ENCODE measurements around the gene PSMD12. TPM values are rescaled to one million over a fixed set of nuclear protein-coding genes. Genes with fewer than 3 reads are reported as not detected.

The PSMD12 gene
- total RNA-seq, 1 donor from 2014 or later: 31.8 TPM

DNA sequence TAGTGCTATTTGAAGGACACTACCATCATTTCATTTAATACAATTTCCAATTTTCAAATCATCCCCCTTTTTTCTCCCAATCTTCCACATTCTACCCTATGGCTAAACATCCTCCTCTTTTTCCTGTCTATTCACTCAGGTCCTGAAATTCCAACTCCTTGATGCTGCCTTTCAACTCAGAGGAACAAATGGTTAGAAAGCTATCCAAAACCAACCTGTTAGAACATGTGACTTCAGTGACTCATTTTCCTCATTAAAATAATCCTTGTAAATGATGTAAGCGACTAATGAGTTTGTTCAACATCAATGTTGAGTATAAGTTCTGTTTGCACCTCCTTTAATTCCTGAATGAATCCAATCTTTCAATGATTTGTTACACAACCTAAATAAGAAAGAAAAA is 5.5 kb downstream of the PSMD12 start:
- Histone ChIP-seq H3K9me3 (no peaks in the 10 kb centered on the region), H3K27me3 (no peaks in the 10 kb centered on the region), H3K27ac (no peak overlapping the region), H3K4me3 (no peak overlapping the region), H3K4me1 (peaks cover 5 to 24% of the 10 kb centered on the region in 2 donors), H3K36me3 (peaks cover 19 to 23% of the 10 kb centered on the region in 2 donors)
- no peak for DNase-seq (ENCODE audit: low spot score in 2 of 2)
- intact Hi-C loops (cut with DNase I): loop anchor here (10.0 kb wide), 1 partner anchor 116 kb away; the partner anchor contains the start of gene HELZ
- TF ChIP-seq, protein P1, sequence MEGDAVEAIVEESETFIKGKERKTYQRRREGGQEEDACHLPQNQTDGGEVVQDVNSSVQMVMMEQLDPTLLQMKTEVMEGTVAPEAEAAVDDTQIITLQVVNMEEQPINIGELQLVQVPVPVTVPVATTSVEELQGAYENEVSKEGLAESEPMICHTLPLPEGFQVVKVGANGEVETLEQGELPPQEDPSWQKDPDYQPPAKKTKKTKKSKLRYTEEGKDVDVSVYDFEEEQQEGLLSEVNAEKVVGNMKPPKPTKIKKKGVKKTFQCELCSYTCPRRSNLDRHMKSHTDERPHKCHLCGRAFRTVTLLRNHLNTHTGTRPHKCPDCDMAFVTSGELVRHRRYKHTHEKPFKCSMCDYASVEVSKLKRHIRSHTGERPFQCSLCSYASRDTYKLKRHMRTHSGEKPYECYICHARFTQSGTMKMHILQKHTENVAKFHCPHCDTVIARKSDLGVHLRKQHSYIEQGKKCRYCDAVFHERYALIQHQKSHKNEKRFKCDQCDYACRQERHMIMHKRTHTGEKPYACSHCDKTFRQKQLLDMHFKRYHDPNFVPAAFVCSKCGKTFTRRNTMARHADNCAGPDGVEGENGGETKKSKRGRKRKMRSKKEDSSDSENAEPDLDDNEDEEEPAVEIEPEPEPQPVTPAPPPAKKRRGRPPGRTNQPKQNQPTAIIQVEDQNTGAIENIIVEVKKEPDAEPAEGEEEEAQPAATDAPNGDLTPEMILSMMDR (IDR thresholded peaks at IDR 0.05): no peak

DNA sequence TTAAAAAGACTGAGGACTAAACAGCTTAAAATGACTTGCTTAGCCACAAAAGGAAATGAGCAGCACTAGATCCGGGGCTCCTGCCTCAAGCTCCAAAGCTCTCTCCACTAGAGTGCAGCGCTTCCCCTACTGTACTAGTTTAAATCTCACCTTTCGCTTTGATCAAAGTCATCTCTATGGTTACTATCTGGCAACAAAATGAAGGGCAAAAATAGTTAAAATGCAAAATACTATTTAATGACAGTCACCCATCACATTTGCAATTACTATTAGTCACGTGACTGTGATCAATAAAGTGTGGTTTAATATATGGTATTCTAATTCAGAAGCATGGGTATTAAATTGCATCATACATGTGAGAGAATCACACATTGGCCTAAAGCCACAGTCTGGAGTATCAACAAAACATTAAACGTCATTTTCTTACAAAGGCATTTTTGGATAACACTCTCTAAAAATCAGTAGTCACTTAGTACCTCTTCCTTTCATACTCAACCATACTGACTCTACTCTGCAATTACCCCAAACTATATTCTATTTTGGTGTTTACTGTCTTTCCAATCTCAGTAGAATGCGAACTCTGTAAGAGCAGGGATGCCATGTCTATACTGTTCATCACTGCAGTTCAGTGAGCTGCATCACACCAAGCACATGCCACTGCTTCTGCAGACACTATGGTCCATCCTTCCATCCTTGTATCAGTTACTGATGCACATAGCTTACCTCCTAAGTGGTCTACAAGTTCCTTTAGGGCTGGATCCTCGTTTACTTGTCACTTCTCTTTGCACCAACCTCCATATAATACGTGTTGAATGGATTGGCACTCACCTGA is 6.2 kb downstream of the PSMD12 start:
- Histone ChIP-seq H3K4me3 (no peak overlapping the region), H3K9me3 (no peaks in the 10 kb centered on the region), H3K27me3 (no peaks in the 10 kb centered on the region), H3K4me1 (peaks cover 5 to 22% of the 10 kb centered on the region in 2 donors), H3K36me3 (peaks cover 26 to 29% of the 10 kb centered on the region in 2 donors), H3K27ac (no peak overlapping the region)
- DNase-seq (ENCODE audit: low spot score in 2 of 2): no peak
- TF ChIP-seq, protein P1 (IDR thresholded peaks at IDR 0.05): no peak
- intact Hi-C loops (cut with DNase I): loop anchor here (10.0 kb wide), 1 partner anchor 115 kb away; the partner anchor contains the start of gene HELZ

DNA sequence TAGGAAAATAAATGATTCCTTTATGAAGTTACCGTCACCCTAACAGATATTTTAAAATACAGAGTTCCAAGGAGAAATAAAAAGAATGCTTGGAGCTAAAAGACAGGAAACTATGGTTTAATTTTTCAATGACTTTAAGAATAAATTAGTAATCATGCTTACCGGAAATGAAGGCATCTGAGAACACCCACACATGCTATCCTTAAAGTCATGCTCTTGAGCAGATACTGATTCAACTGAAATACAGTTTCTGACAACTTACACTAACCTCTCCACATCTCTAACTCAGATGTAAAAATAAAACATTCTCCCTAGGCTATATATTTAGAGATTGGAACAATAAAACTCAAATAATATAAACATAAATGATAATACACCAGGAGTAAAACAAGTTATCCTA is 7.8 kb downstream of the PSMD12 start:
- intact Hi-C loops (cut with DNase I): no loop called here

DNA sequence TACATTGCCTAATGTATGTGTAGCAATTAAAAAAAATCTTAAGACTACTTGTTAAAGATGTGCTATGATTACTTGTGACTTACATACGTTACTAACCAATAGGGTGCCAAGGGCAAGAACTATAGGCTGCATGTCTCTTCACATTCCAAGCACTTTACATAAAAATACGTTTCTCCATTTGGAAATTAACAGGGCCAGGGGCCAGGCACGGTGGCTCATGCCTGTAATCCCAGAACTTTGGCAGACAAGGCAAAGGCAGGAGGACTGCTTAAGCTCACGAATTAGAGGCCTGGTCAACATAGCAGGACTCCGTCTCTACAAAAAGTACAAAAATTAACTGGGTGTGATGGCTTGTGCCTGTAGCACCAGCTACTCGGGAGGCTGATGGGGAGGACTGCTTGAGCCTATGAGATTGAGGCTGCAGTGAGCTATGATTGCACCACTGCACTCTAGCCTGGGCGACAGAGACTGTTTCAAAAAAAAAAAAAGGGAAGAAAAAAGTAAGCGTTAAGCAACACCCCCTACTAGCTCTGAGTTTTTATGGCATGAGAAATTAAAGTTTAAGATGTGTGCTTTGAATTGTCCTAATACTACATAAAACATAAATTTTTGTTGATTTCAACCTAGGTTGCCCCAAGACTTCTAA is 12.3 kb downstream of the PSMD12 start:
- intact Hi-C loops (cut with DNase I): no loop called here
- Histone ChIP-seq H3K27me3 (no peaks in the 10 kb centered on the region), H3K27ac (no peak overlapping the region), H3K36me3 (peaks cover 53 to 81% of the 10 kb centered on the region in 2 donors), H3K4me1 (no peaks in the 10 kb centered on the region), H3K9me3 (no peaks in the 10 kb centered on the region), H3K4me3 (no peak overlapping the region)
- TF ChIP-seq, protein P1 (IDR thresholded peaks at IDR 0.05): no peak
- DNase-seq (ENCODE audit: low spot score in 2 of 2): no peak

More for the DNA sequence above, 7.8 kb downstream of the PSMD12 start:
- TF ChIP-seq, protein P1 (IDR thresholded peaks at IDR 0.05): no peak
- DNase-seq (ENCODE audit: low spot score in 2 of 2): no peak
- H3K27me3 ChIP-seq: no peaks in the 10 kb centered on the region
- no peak overlapping the region for H3K4me3 ChIP-seq
- H3K9me3 ChIP-seq: no peaks in the 10 kb centered on the region
- H3K4me1 ChIP-seq: peaks cover 0 to 15% of the 10 kb centered on the region in 2 donors
- H3K36me3 ChIP-seq: peaks cover 37 to 41% of the 10 kb centered on the region in 2 donors
- H3K27ac ChIP-seq: no peak overlapping the region

DNA sequence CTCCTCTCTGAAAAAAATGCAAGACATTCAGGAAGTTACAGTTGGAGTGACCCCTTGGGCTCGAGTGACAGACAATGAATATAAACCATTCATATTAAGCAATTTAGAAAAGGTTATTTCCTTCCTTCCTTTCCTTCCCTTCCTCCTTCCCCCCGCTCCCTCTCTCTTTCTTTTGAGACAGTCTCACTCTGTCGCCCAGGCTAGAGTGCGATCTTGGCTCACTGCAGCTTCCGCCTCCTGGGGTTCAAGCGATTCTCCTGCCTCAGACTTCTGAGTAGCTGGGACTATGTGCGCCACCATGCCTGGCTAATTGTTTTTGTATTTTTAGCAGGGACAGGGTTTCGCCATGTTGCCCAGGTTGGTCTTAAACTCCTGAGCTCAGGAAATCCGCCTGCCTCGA is 13.2 kb downstream of the PSMD12 start:
- Histone ChIP-seq H3K4me3 (no peak overlapping the region), H3K36me3 (peaks cover 60 to 88% of the 10 kb centered on the region in 2 donors), H3K4me1 (no peaks in the 10 kb centered on the region), H3K27ac (no peak overlapping the region), H3K27me3 (no peaks in the 10 kb centered on the region), H3K9me3 (no peaks in the 10 kb centered on the region)
- no peak for DNase-seq (ENCODE audit: low spot score in 2 of 2)
- TF ChIP-seq, protein P1 (IDR thresholded peaks at IDR 0.05): no peak
- intact Hi-C loops (cut with DNase I): no loop called here
